ENCODE results near the gene GNB1.
A peak's percentile ranks its signal among the peaks of the same experiment; 100 is the strongest.
"Not testable (repeated sequence)": the region's sequence is repeated elsewhere in the genome, so short reads cannot be mapped to it uniquely, and the experiment has no call there.

The GNB1 gene

GRCh38 chr1:1889090-1889750, 1.7 kb downstream of the GNB1 start:
- no peak for DNase-seq

GRCh38 chr1:1883890-1884289, 7.0 kb downstream of the GNB1 start:
- not testable (repeated sequence) for DNase-seq

GRCh38 chr1:1883092-1883873, 7.6 kb downstream of the GNB1 start:
- no peak for DNase-seq

- no peak for DNase-seq
Observed at GRCh38 chr1:1881727-1882126, 9.2 kb downstream of the GNB1 start.

- DNase-seq: no peak
Observed at GRCh38 chr1:1880617-1881312, 10.1 kb downstream of the GNB1 start.

- no peak for DNase-seq
Observed at GRCh38 chr1:1879942-1880341, 10.9 kb downstream of the GNB1 start.

- DNase-seq: no peak
Observed at GRCh38 chr1:1877865-1878436, 12.9 kb downstream of the GNB1 start.

GRCh38 chr1:1876335-1876930, 14.5 kb downstream of the GNB1 start:
- no peak for DNase-seq

- DNase-seq: no peak
Observed at GRCh38 chr1:1875932-1876331, 15.0 kb downstream of the GNB1 start.

GRCh38 chr1:1874901-1875300, 16.0 kb downstream of the GNB1 start:
- no peak for DNase-seq

- no peak for DNase-seq
Observed at GRCh38 chr1:1873186-1873585, 17.7 kb downstream of the GNB1 start.

- no peak for DNase-seq
Observed at GRCh38 chr1:1872329-1872994, 18.4 kb downstream of the GNB1 start.

GRCh38 chr1:1869469-1869868, 21.4 kb downstream of the GNB1 start:
- no peak for DNase-seq

- DNase-seq: no peak
Observed at GRCh38 chr1:1867164-1867563, 23.7 kb downstream of the GNB1 start.

GRCh38 chr1:1862905-1863547, 27.9 kb downstream of the GNB1 start:
- DNase-seq: no peak

- DNase-seq: not testable (repeated sequence)
Observed at GRCh38 chr1:1861761-1862310, 29.1 kb downstream of the GNB1 start.

- no peak for DNase-seq
Observed at GRCh38 chr1:1861339-1861730, 29.6 kb downstream of the GNB1 start.

GRCh38 chr1:1859970-1860697, 30.8 kb downstream of the GNB1 start:
- DNase-seq: not testable (repeated sequence)

- DNase-seq: peak; percentile 40
Observed at GRCh38 chr1:1858382-1859086, 32.4 kb downstream of the GNB1 start.

GRCh38 chr1:1857096-1857703, 33.7 kb downstream of the GNB1 start:
- no peak for DNase-seq

All from 8988T (cell line).